A673 (cell line): ENCODE data around the gene ARHGAP6. TPM values are rescaled to one million over a fixed set of nuclear protein-coding genes. Genes with fewer than 3 reads are reported as not detected.

Experiments used
- BruUV-seq: library from RNA; stranded (reverse); fragments of 400-500 nt; replicated peaks from 2 replicates; lab custom pipeline; 2021; lab: Mats Ljungman, UMichigan
- CTCF ChIA-PET: fragments of 300-600 bp; sonication (Branson Sonifier 250); formaldehyde crosslinking; loops from one replicate; lab custom pipeline; 2022; ENCODE audit warnings: antibody characterized with exemption; lab: Charles Lee
- POLR2A ChIA-PET: fragments of 300-600 bp; sonication (Branson Sonifier 250); formaldehyde crosslinking; loops from one replicate; lab custom pipeline; 2022; ENCODE audit warnings: antibody characterized with exemption; ENCODE audit not compliant: low non-redundant PET; lab: Charles Lee
- DNase-seq: peaks from one replicate; pipeline ENCODE4 v3.0.0-alpha.2; 2015; ENCODE audit warnings: low spot score
- H3K27ac ChIP-seq: fragments of 200-600 bp; sonication (generic); 2 replicates; pipeline ENCODE4 v1.5.1; 2016; ENCODE audit warnings: mixed run types, low read depth, mild to moderate bottlenecking, mixed read lengths, antibody characterized with exemption, low read length; ENCODE audit not compliant: poor library complexity, severe bottlenecking
- H3K27me3 ChIP-seq: fragments of 200-600 bp; sonication (generic); replicated peaks from 2 replicates; pipeline ENCODE4 v1.6.1; 2017; ENCODE audit warnings: mixed run types, low read depth, mild to moderate bottlenecking, mixed read lengths, antibody characterized with exemption, low read length; ENCODE audit not compliant: insufficient read depth, poor library complexity
- H3K36me3 ChIP-seq: fragments of 200-600 bp; sonication (generic); 2 replicates; pipeline ENCODE4 v1.6.1; 2016; ENCODE audit warnings: mixed run types, mild to moderate bottlenecking, mixed read lengths, antibody characterized with exemption, low read length; ENCODE audit not compliant: insufficient read depth, poor library complexity, severe bottlenecking
- H3K4me1 ChIP-seq: fragments of 200-600 bp; sonication (generic); 2 replicates; pipeline ENCODE4 v1.6.1; 2017; ENCODE audit warnings: mixed run types, mild to moderate bottlenecking, mixed read lengths, antibody characterized with exemption, low read length; ENCODE audit not compliant: insufficient read depth, poor library complexity, severe bottlenecking
- H3K4me3 ChIP-seq: fragments of 200-600 bp; sonication (generic); 2 replicates; pipeline ENCODE4 v1.5.1; 2016; ENCODE audit warnings: low read depth, mixed run types, mild to moderate bottlenecking, mixed read lengths, low read length; ENCODE audit not compliant: poor library complexity, severe bottlenecking
- H3K9me3 ChIP-seq: fragments of 200-600 bp; sonication (generic); 2 replicates; pipeline ENCODE4 v1.6.1; 2016; ENCODE audit warnings: mixed run types, low read depth, mild to moderate bottlenecking, mixed read lengths, antibody characterized with exemption, low read length; ENCODE audit not compliant: poor library complexity, severe bottlenecking
- EZH2 ChIP-seq: fragments of 200-600 bp; sonication (generic); IDR thresholded peaks from 2 replicates; pipeline ENCODE4 v1.6.1; 2017; ENCODE audit warnings: borderline replicate concordance, low read depth, mild to moderate bottlenecking, mixed read lengths, antibody characterized with exemption, low read length; ENCODE audit not compliant: poor library complexity, severe bottlenecking
- intact Hi-C: fragments of 100-400 bp; cut with micrococcal nuclease; formaldehyde crosslinking; loops from one replicate; pipeline ENCODE4 v1.10.0; 2022; ENCODE audit not compliant: unreplicated experiment
- total RNA-seq: library from RNA; stranded (reverse); gene quantifications from 2 replicates; pipeline ENCODE4 v1.2.3, GENCODE V29; 2021
- TF ChIP-seq, protein P1 (sequence below): fragments of 300-800, 200-600 bp; sonication (generic); conservative IDR thresholded peaks from 2 replicates; pipeline ENCODE4 v1.5.1; 2017; ENCODE audit warnings: low read depth, mild to moderate bottlenecking, antibody characterized with exemption, low read length, moderate library complexity, mixed read lengths

ARHGAP6 gene
- total RNA-seq, 1 experiment from 2014 or later: not detected

DNA sequence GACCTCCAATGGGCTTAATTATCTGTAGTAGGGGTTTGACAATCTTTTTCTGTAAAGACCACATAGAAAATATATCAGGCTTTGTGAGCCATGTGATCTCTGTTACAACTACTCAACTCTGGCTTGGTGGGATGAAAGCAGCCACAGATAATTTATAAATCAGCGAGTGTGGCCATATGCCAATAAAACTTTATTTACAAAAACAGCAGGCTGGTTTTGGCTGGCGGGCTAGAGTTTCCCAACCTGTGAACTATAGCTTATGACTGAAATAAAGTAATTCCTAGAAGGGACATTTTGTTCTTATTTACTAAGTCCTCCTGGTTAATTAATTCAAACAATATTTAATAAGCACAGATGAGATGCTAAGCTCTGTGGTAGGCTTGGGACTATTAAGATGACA lies 408.4 kb downstream of the ARHGAP6 start:
- no peak overlapping the region for H3K4me3 ChIP-seq
- H3K36me3 ChIP-seq: no peaks in the 10 kb centered on the region
- ChIA-PET POLR2A (no interaction called here), CTCF (no interaction called here)
- H3K4me1 ChIP-seq: no peaks in the 10 kb centered on the region
- no peak overlapping the region for H3K27ac ChIP-seq
- DNase-seq: no peak
- no TSS peak for BruUV-seq
- TF ChIP-seq, protein P1, sequence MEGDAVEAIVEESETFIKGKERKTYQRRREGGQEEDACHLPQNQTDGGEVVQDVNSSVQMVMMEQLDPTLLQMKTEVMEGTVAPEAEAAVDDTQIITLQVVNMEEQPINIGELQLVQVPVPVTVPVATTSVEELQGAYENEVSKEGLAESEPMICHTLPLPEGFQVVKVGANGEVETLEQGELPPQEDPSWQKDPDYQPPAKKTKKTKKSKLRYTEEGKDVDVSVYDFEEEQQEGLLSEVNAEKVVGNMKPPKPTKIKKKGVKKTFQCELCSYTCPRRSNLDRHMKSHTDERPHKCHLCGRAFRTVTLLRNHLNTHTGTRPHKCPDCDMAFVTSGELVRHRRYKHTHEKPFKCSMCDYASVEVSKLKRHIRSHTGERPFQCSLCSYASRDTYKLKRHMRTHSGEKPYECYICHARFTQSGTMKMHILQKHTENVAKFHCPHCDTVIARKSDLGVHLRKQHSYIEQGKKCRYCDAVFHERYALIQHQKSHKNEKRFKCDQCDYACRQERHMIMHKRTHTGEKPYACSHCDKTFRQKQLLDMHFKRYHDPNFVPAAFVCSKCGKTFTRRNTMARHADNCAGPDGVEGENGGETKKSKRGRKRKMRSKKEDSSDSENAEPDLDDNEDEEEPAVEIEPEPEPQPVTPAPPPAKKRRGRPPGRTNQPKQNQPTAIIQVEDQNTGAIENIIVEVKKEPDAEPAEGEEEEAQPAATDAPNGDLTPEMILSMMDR: no peak
- no peak for TF ChIP-seq EZH2
- H3K27me3 ChIP-seq: no peaks in the 10 kb centered on the region
- intact Hi-C loops: no loop called here
- no peaks in the 10 kb centered on the region for H3K9me3 ChIP-seq

DNA sequence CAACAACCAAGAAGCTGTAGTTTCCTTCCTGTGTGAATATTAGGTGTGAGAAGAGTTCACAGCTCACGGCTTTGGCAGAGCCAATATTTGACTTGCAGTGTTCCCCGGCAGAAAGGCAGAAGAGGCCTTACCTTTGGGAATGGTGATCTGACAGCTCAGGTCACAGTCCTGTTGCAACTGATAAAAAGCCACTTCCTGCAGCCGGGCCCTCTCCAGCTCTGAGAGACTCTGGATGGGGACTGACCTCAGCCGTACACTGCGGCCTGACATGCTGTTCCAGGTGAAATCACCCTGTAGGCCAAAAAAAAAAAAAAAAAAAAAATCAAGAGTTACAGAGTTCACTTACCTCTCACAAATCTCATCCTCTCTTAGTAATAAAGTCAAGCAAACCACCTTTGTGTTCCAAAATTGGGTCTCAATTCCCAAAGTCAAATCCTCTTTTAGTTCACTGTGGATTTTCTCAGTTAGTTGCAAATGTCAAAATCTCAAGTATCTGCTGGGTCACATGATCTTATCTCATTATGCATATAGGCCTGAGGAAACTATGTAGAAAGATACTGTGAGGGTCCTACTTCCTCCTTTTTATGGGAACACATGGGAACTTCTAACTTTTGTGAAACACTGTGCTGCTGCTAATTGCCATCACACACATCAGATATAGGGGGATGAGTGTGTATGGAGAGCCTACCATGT lies 411.2 kb downstream of the ARHGAP6 start:
- ChIA-PET CTCF (no interaction called here), POLR2A (no interaction called here)
- Histone ChIP-seq H3K9me3 (no peaks in the 10 kb centered on the region), H3K4me1 (no peaks in the 10 kb centered on the region), H3K4me3 (no peak overlapping the region), H3K36me3 (no peaks in the 10 kb centered on the region), H3K27me3 (no peaks in the 10 kb centered on the region), H3K27ac (no peak overlapping the region)
- intact Hi-C loops: no loop called here
- DNase-seq: no peak
- TF ChIP-seq EZH2: no peak
- TF ChIP-seq, protein P1: no peak
- no TSS peak for BruUV-seq

DNA sequence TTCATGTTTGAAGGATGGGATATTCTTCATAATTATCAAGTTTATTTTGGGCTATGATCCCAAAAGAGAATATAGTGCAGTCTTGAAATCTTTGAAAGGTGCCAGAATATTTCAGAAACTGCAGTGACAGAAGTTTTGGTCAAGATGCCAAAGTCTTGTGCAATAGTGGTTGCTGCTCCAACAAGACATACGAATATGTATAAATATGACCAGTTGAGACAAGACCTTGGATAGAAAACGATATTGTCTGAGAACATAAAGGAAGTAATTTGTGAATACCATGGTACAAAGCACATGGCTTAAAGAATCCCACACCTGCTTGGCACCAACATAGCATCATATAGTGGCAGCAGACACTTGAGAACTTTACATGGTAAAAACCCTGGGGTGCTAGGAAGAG lies 421.1 kb downstream of the ARHGAP6 start:
- Histone ChIP-seq H3K9me3 (no peaks in the 10 kb centered on the region), H3K27ac (no peak overlapping the region), H3K36me3 (no peaks in the 10 kb centered on the region), H3K27me3 (no peaks in the 10 kb centered on the region), H3K4me3 (no peak overlapping the region), H3K4me1 (no peaks in the 10 kb centered on the region)
- DNase-seq: no peak
- no peak for TF ChIP-seq EZH2
- TF ChIP-seq, protein P1: no peak
- ChIA-PET POLR2A (no interaction called here), CTCF (no interaction called here)
- intact Hi-C loops: no loop called here
- no TSS peak for BruUV-seq
